Psoas muscle (tissue), 8 donors: ENCODE measurements around the gene TDG. TPM values are rescaled to one million over a fixed set of nuclear protein-coding genes. Genes with fewer than 3 reads are reported as not detected.

Experiments
- ATAC-seq, 4 donors: fragments of 200-7000 bp; cut with Tn5 transposase; one replicate each; pipeline ENCODE4 v1.9.1; 2020; ENCODE audit warnings: moderate library complexity in 3 of 4, mild to moderate bottlenecking in 2 of 4
- DNase-seq, 2 donors: peaks; one replicate each; pipeline ENCODE4 v3.0.0-alpha.2; 2020
- H3K27ac ChIP-seq: fragments of 200-600 bp; one replicate; pipeline ENCODE4 v1.8.0; 2022
- H3K27me3 ChIP-seq, 3 donors: fragments of 200-600 bp in 1 of 3; one replicate each; pipeline versions ENCODE4 v1.6.1 to v1.8.0; 2013 to 2022; ENCODE audit warnings: low read length in 2 of 3, mild to moderate bottlenecking in 2 of 3, moderate library complexity in 1 of 3; ENCODE audit not compliant: insufficient read depth in 3 of 3
- H3K36me3 ChIP-seq, 2 donors: fragments of 200-600 bp in 1 of 2; one replicate each; pipeline versions ENCODE4 v1.6.1 to v1.8.0; 2013 to 2022; ENCODE audit warnings: low read depth in 1 of 2, mild to moderate bottlenecking in 1 of 2, moderate library complexity in 1 of 2; ENCODE audit not compliant: insufficient read depth in 1 of 2
- H3K4me1 ChIP-seq: fragments of 200-600 bp; one replicate; pipeline ENCODE4 v1.8.0; 2022
- H3K4me3 ChIP-seq: fragments of 200-600 bp; one replicate; pipeline ENCODE4 v1.8.0; 2022; ENCODE audit warnings: mild to moderate bottlenecking
- H3K9me3 ChIP-seq: fragments of 200-600 bp; one replicate; pipeline ENCODE4 v1.8.0; 2022
- WGBS, 3 donors: extraction: QIAGEN DNeasy Blood & Tissue Kit; methylation state at CpG; one replicate each; pipeline versions ENCODE4 v1.1.6 to v1.1.7; 2013; 5-methylcytosine and 5-hydroxymethylcytosine counted together
- intact Hi-C, 2 donors: fragments of 100-400 bp; cut with DNase I; formaldehyde crosslinking; loops; one replicate each; pipeline versions ENCODE4 v1.11.0 to v1.14.2; 2022
- polyA plus RNA-seq, 3 donors: library from polyadenylated mRNA; stranded (reverse); fragments of 200-250 nt; gene quantifications; one replicate each; pipeline ENCODE4 v1.2.3, GENCODE V29; 2013
- total RNA-seq, 4 donors: library from RNA; stranded (reverse); fragmentation: NEBNext Ultra II Directional in 2 of 4; extraction: Animal tissue kit (Norgen Biotek cat#: 25700) in 2 of 4; gene quantifications; one replicate each; pipeline versions ENCODE4 v1.2.1 to v1.2.4, GENCODE V29; 2021 to 2023
- TF ChIP-seq, protein P1 (sequence below): fragments of 200-600 bp; IDR thresholded peaks from one replicate; pipeline ENCODE4 v1.8.0; 2022; ENCODE audit warnings: antibody characterized with exemption
- donor health status: healthy with polysubstance abuse.
- donor health status: DM: no; HTN: no; CAD: no; lungs with moderate emphysema.
- donor health status: Bipolar disorder and iron deficiency.
- donor health status: healthy.
- donor health status: DM: yes; HTN: yes; CAD: no.
- donor health status: DM: no; HTN: no; CAD: no.
- donor health status: DM: no; HTN: no; CAD: no.
- donor health status: DM: yes; HTN: yes; CAD: no.

The TDG gene
- total and polyA plus RNA-seq, 7 donors = 5.5 to 15.5 (median 11.2) TPM

GRCh38 chr12:103957865-103958388 lies 7.7 kb upstream of the TDG start:
- peaks cover 6 to 20% of the 10 kb centered on the region in 2 donors for H3K36me3 ChIP-seq
- WGBS, 3 donors = 83 to 89% (median 85%) methylated on average over 7 of the region's 7 CpGs
- H3K27me3 ChIP-seq = no peaks in the 10 kb centered on the region
- DNase-seq = no peak
- peaks cover 20% of the 10 kb centered on the region for H3K4me1 ChIP-seq
- H3K4me3 ChIP-seq = peak overlapping the region; percentile 99
- H3K27ac ChIP-seq = peak overlapping the region; percentile 91
- intact Hi-C loops = loop anchor here (1.0 to 10.0 kb wide), 3 partner anchors 7 to 347 kb away; partner anchors contain the start of genes EID3 (in 1 of the 2), HSP90B1 (in 1 of the 2) and TDG (in 1 of the 2)
- H3K9me3 ChIP-seq = no peaks in the 10 kb centered on the region
- TF ChIP-seq, protein P1, sequence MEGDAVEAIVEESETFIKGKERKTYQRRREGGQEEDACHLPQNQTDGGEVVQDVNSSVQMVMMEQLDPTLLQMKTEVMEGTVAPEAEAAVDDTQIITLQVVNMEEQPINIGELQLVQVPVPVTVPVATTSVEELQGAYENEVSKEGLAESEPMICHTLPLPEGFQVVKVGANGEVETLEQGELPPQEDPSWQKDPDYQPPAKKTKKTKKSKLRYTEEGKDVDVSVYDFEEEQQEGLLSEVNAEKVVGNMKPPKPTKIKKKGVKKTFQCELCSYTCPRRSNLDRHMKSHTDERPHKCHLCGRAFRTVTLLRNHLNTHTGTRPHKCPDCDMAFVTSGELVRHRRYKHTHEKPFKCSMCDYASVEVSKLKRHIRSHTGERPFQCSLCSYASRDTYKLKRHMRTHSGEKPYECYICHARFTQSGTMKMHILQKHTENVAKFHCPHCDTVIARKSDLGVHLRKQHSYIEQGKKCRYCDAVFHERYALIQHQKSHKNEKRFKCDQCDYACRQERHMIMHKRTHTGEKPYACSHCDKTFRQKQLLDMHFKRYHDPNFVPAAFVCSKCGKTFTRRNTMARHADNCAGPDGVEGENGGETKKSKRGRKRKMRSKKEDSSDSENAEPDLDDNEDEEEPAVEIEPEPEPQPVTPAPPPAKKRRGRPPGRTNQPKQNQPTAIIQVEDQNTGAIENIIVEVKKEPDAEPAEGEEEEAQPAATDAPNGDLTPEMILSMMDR = no peak
- ATAC-seq = no peak

DNA sequence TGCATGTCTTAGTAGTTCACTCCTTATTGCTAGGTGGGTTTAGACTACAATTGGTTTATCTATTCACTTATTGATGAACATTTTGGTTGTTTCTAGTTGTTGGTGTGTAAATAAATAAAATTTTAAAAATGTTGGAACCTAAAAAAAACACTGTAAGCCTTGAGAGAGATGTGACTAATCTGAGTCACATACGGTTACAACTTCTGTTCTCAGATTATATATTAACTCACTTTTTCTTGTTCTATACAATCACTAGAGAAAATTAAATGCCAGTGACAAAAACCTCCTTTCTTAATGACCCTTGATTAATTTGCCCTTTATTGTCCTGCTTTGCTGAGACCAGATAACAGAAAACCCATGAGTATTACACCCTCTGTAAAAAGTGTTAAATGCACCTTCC lies 7.1 kb upstream of the TDG start:
- intact Hi-C loops = loop anchor here in 1 of 2 donors (10.0 kb wide), 1 partner anchor 346 kb away; the partner anchor contains the start of gene EID3
- ATAC-seq (no peak), DNase-seq (no peak)
- Histone ChIP-seq H3K4me1 (peaks cover 20% of the 10 kb centered on the region), H3K36me3 (peaks cover 6 to 13% of the 10 kb centered on the region in 2 donors), H3K27ac (peak overlapping the region; percentile 91), H3K27me3 (no peaks in the 10 kb centered on the region), H3K9me3 (no peaks in the 10 kb centered on the region), H3K4me3 (no peak overlapping the region)
- 59 to 73% (median 68%) methylated on average over 1 of the region's 1 CpG for WGBS, 3 donors
- TF ChIP-seq, protein P1 = no peak

DNA sequence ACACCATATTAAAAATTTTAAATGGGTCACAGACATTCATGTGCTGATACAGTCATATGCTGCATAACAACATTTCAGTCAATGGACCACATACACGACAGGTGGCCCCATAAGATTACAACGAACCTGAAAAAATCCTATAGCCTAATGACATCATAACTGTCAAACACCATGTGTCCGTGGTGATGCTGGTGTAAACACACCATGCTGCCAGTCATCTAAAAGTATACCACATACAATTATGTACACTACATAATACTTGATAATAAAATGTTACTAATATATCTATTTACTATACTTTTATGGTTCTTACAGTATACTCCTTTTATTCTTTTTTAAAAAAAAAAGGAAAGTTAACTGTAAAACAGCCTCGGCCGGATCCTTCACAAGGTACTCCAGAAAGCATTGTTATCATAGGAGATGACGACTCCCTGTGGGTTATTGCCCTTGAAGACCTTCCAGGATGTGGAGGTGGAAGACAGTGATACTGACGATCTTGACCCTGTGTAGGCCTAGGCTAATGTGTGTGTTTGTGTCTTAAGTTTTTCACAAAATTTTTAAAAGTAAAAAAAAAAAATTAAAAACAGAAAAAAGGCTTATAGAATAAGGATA lies 5.0 kb upstream of the TDG start:
- peaks cover 22% of the 10 kb centered on the region for H3K4me1 ChIP-seq
- H3K36me3 ChIP-seq = no peaks in the 10 kb centered on the region
- H3K27ac ChIP-seq = no peak overlapping the region
- intact Hi-C loops = no loop called here
- DNase-seq (no peak), ATAC-seq (no peak)
- TF ChIP-seq, protein P1 = no peak
- no peak overlapping the region for H3K4me3 ChIP-seq
- WGBS, 3 donors = 54 to 61% (median 57%) methylated on average over 7 of the region's 7 CpGs
- H3K9me3 ChIP-seq = no peaks in the 10 kb centered on the region
- H3K27me3 ChIP-seq = no peaks in the 10 kb centered on the region

DNA sequence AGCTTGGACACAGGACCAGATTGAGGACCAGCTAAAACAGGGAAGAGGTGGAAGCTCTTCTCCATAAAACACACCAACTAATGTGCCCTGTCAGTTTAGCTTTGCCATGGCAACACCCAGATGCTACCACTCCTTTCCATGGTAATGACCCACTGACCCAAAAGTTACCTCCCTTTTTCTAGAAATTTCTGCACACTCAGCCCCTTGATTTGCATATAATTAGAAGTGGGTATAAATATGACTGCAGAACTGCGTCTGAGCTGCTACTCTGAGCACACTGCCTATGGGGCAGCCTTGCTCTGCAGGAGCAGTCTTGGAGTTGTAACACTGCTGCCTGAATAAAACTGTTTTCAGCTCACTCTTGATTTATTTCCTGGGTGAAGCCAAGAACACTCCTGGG lies 3.2 kb upstream of the TDG start:
- 31 to 64% (median 35%) methylated on average over 1 of the region's 1 CpG for WGBS, 3 donors
- H3K4me1 ChIP-seq = peaks cover 23% of the 10 kb centered on the region
- intact Hi-C loops = no loop called here

More for the DNA sequence above, 3.2 kb upstream of the TDG start:
- TF ChIP-seq, protein P1 = no peak
- Histone ChIP-seq H3K9me3 (no peaks in the 10 kb centered on the region), H3K4me3 (no peak overlapping the region), H3K27me3 (no peaks in the 10 kb centered on the region), H3K36me3 (no peaks in the 10 kb centered on the region), H3K27ac (no peak overlapping the region)
- ATAC-seq (no peak), DNase-seq (no peak)
